ENCODE data around the gene BSN.

BSN gene

GRCh38 chr3:49600781-49601180, 46.5 kb downstream of the BSN start:
- Histone ChIP-seq H3K4me3 (ENCODE audit: low read depth, low read length) (no peak overlapping the region), H3K27ac (ENCODE audit: extremely low read depth, low read depth, low read length) (no peak overlapping the region), H3K9me3 (ENCODE audit: control insufficient read depth, insufficient read depth, low read depth, low read length) (no peaks in the 10 kb centered on the region), H3K36me3 (ENCODE audit: control insufficient read depth in 2 of 2, insufficient read depth in 1 of 2, low read length in 2 of 2) (no peaks in the 10 kb centered on the region), H3K4me1 (ENCODE audit: control insufficient read depth, insufficient read depth, low read length) (no peaks in the 10 kb centered on the region)
- ChIA-PET CTCF (interaction anchor here (0.6 to 1.1 kb wide), 2 partner anchors 33 to 61 kb away, joined by 3 read pairs; no protein-coding TSS in a partner anchor), POLR2A (no interaction called here)
- TF ChIP-seq MEIS1 (CRISPR knock-in tag; IDR thresholded peaks at IDR 0.05; ENCODE audit: borderline replicate concordance) (no peak), SETDB1 (IDR thresholded peaks at IDR 0.05; ENCODE audit: insufficient read length, low read length) (no peak), KLF8 (tag by site-specific recombination; IDR thresholded peaks at IDR 0.05) (no peak)

GRCh38 chr3:49601358-49602048, 47.2 kb downstream of the BSN start:
- Histone ChIP-seq H3K9me3 (ENCODE audit: control insufficient read depth, insufficient read depth, low read depth, low read length) (no peaks in the 10 kb centered on the region), H3K36me3 (ENCODE audit: control insufficient read depth in 2 of 2, insufficient read depth in 1 of 2, low read length in 2 of 2) (no peaks in the 10 kb centered on the region), H3K4me1 (ENCODE audit: control insufficient read depth, insufficient read depth, low read length) (no peaks in the 10 kb centered on the region), H3K27ac (ENCODE audit: extremely low read depth, low read depth, low read length) (no peak overlapping the region), H3K4me3 (ENCODE audit: low read depth, low read length) (no peak overlapping the region)
- TF ChIP-seq ZFP37 (tag by site-specific recombination; IDR thresholded peaks at IDR 0.05) (no peak), ZNF768 (tag by site-specific recombination; IDR thresholded peaks at IDR 0.05) (no peak), ZNF600 (tag by site-specific recombination; IDR thresholded peaks at IDR 0.05) (no peak), ZNF626 (tag by site-specific recombination; IDR thresholded peaks at IDR 0.05) (no peak), EGR2 (tag by site-specific recombination; IDR thresholded peaks at IDR 0.05; ENCODE audit: low read depth) (no peak), ZNF394 (tag by site-specific recombination; IDR thresholded peaks at IDR 0.05; ENCODE audit: borderline replicate concordance) (no peak), ZNF513 (tag by site-specific recombination; IDR thresholded peaks at IDR 0.05) (no peak), ZNF239 (tag by site-specific recombination; IDR thresholded peaks at IDR 0.05) (no peak), KLF1 (tag by site-specific recombination; IDR thresholded peaks at IDR 0.05) (no peak)
- POLR2A ChIA-PET = no interaction called here
- CTCF ChIA-PET = interaction anchor here (0.6 to 1.1 kb wide), 3 partner anchors 34 to 469 kb away, joined by 3 read pairs; no protein-coding TSS in a partner anchor

GRCh38 chr3:49602049-49602554, 47.8 kb downstream of the BSN start:
- Histone ChIP-seq H3K27ac (ENCODE audit: extremely low read depth, low read depth, low read length) (no peak overlapping the region), H3K4me1 (ENCODE audit: control insufficient read depth, insufficient read depth, low read length) (no peaks in the 10 kb centered on the region), H3K4me3 (ENCODE audit: low read depth, low read length) (no peak overlapping the region), H3K9me3 (ENCODE audit: control insufficient read depth, insufficient read depth, low read depth, low read length) (no peaks in the 10 kb centered on the region), H3K36me3 (ENCODE audit: control insufficient read depth in 2 of 2, insufficient read depth in 1 of 2, low read length in 2 of 2) (no peaks in the 10 kb centered on the region)
- CTCF ChIA-PET = interaction anchor here (0.7 kb wide), 1 partner anchor 469 kb away, joined by 3 read pairs; no protein-coding TSS in a partner anchor
- POLR2A ChIA-PET = no interaction called here
- no peak for TF ChIP-seq ZNF146 (tag by site-specific recombination; IDR thresholded peaks at IDR 0.05)
- TF ChIP-seq KLF10 (tag by site-specific recombination; IDR thresholded peaks at IDR 0.05) = no peak
- TF ChIP-seq ZNF692 (tag by site-specific recombination; IDR thresholded peaks at IDR 0.05) = no peak
- no peak for TF ChIP-seq GLIS2 (tag by site-specific recombination; IDR thresholded peaks at IDR 0.05)
- TF ChIP-seq PRDM4 (tag by site-specific recombination; IDR thresholded peaks at IDR 0.05) = no peak
- TF ChIP-seq ZNF513 (tag by site-specific recombination; IDR thresholded peaks at IDR 0.05) = no peak
- no peak for TF ChIP-seq CTCF (tag by site-specific recombination; IDR thresholded peaks at IDR 0.05)
- no peak for TF ChIP-seq ZNF362 (tag by site-specific recombination; IDR thresholded peaks at IDR 0.05)
- TF ChIP-seq MYNN (tag by site-specific recombination; IDR thresholded peaks at IDR 0.05; ENCODE audit: borderline replicate concordance) = no peak
